ENCODE measurements around the gene EXOC2.
"Not testable (repeated sequence)": the region's sequence is repeated elsewhere in the genome, so short reads cannot be mapped to it uniquely, and the experiment has no call there.

EXOC2 gene

DNA sequence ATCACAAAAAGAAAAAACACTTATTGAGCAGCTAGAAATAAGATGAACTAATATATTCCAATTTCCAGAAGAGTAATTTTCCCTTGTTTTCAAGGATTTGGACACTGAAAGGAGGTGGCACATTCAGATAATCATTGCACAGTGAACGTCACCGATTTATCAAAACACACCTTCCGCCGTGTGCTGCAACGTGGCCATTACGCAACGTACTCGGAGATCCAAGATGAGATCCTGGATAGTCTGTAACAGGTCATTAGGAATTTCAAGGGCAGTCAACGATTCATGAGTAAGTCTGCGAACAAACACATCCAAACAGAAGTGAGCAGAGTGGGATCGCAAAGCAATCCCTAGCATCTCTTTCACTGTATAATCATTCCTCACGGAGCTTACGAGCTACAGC lies 129.1 kb downstream of the EXOC2 start:
- DNase-seq (ENCODE audit: insufficient read length) (no peak), FAIRE-seq (no peak)
- TF ChIP-seq TAF1 (IDR thresholded peaks at IDR 0.05; ENCODE audit: borderline replicate concordance, low read depth, low read length) (no peak), POLR2AphosphoS5 (IDR thresholded peaks at IDR 0.05; ENCODE audit: low read depth, low read length) (no peak), POLR2A (IDR thresholded peaks at IDR 0.05; ENCODE audit: low read depth, low read length) (no peak)

DNA sequence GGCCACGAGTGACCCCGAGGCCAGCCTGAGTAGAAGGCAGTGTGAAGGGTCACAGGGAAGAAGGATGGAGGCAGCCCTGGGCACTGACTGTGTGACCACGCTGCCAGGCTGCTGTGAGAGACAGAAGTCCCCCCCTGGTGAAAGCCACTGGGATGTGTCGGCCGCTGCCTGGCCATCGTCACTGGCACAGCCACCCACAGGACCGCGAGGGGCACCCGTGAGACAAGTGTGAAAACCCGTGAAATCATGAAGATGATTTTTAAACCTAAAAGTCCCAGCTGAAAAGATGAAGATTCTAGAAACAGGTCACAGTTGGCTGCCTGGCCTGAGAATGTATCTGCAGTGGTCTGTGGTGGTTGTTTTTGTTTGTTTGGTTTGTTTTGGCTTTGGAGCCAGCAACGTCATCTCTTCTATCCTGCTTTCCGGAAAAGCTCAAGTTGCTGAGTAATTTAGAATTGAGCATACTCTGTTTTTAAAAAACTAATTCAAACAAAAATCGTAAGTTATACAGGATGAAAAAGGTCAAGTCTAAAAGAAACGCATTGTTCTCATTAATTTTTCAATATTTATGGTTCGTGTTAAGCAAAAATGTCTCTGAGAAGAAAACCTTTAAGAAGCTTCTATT lies 130.8 kb downstream of the EXOC2 start:
- TF ChIP-seq POLR2AphosphoS5 (IDR thresholded peaks at IDR 0.05; ENCODE audit: low read depth, low read length) (no peak), POLR2A (IDR thresholded peaks at IDR 0.05; ENCODE audit: low read depth, low read length) (no peak), TAF1 (IDR thresholded peaks at IDR 0.05; ENCODE audit: borderline replicate concordance, low read depth, low read length) (no peak)
- FAIRE-seq (no peak), DNase-seq (ENCODE audit: insufficient read length) (no peak)

DNA sequence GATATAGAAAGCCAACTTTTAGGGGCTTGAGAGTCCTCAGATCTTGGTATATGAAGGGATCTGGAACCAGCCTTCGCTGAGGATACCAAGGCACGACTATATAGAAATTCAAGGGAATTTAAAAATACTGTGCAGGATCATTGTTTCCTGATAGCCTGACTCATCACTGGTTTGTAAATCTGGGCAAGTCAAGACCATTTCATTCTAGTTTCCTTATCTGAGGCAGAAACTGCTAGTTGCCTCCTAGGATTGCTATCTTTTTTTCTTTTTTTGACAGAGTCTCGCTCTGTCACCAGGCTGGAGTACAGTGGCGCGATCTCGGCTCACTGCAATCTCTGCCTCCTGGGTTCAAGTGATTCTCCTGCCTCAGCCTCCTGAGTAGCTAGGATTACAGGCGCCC lies 131.6 kb downstream of the EXOC2 start:
- not testable (repeated sequence) for DNase-seq (ENCODE audit: insufficient read length); FAIRE-seq

DNA sequence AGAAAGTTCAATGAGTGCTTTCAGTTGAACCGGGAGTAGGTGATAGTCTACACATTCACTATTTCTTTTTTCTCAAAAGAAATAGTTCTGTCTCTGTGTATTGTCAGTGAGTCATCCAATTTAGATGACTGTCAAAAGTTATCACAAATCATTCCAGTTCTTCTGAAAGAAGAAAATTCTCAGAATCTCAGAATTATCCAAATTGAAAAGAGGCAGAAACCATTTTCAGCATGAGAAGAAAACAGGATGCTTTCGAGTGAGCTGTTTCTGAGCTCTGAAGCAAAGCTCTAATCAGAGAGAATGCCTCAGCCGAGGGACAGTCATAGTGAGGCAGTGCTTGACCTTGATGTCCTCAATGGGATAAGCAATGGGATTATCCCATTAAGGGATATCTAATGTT lies 134.0 kb downstream of the EXOC2 start:
- FAIRE-seq (no peak), DNase-seq (ENCODE audit: insufficient read length) (no peak)
- TF ChIP-seq POLR2A (IDR thresholded peaks at IDR 0.05; ENCODE audit: low read depth, low read length) (no peak), TAF1 (IDR thresholded peaks at IDR 0.05; ENCODE audit: borderline replicate concordance, low read depth, low read length) (no peak), POLR2AphosphoS5 (IDR thresholded peaks at IDR 0.05; ENCODE audit: low read depth, low read length) (no peak)

DNA sequence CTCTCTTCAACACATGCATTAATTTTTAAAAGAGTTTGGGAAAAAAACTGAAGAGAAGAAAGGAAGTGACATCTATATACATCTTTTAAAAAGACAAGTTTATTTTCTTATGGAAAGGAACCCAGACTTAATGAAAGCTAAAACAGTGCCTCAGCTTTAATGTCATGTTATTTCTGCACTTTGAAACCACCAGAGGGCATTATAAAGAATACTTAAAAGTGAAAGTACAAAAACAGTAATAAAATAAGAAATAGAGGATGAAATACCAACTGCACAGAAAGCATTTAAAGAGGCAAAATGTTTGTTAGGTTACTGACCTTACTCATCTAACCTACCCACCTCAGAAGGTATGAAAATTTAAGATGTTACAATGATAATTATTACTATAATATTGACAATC lies 134.8 kb downstream of the EXOC2 start:
- FAIRE-seq (no peak), DNase-seq (ENCODE audit: insufficient read length) (no peak)

DNA sequence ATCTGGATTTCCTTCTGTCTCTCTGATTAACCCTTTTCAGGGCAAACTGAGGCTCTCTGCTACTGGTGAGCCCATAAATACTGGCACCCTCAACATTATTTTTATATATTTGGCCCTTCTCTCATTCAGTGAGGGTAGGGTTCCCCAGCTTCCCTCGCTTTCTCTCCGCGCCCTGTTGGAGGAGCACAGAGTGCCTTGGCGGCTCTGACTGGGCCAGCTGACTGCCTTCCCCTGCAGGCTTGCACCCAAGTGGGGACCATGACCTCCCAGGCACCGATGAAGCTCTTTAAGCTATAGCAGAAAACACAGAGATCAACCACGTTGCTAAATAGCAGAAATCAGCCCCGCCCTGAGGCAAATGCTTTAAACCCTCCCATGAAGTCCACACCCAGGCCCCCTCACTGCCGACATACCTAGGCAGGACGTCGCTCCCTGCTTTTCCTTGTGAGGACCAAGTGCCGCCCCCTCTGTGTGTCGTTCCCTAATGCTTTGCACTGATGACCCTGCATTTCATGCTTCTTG lies 141.0 kb downstream of the EXOC2 start:
- TF ChIP-seq POLR2AphosphoS5 (IDR thresholded peaks at IDR 0.05; ENCODE audit: low read depth, low read length) (no peak), TAF1 (IDR thresholded peaks at IDR 0.05; ENCODE audit: borderline replicate concordance, low read depth, low read length) (no peak), POLR2A (IDR thresholded peaks at IDR 0.05; ENCODE audit: low read depth, low read length) (no peak)
- FAIRE-seq (no peak), DNase-seq (ENCODE audit: insufficient read length) (no peak)

More for the DNA sequence above, 134.8 kb downstream of the EXOC2 start:
- TF ChIP-seq POLR2A (IDR thresholded peaks at IDR 0.05; ENCODE audit: low read depth, low read length), result no peak

DNA sequence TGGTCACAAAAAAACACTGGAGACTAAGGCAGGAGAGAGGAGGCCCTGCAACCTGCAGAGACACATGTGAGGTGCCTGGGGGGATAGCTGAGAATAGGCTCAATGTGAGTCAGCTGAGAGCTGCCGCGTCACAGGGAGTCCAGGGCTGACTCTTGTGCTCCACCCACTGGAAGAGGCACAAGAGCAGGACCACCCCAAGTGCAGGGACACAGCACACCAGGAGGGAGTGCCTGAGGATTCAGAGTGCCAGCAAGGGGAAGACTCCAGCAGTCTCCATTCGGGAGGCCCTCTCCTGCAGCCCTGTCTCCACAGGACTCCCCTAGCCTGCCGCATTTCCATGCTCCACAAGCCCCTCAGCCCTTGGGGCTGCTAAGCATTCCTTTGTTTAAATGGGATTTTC lies 141.5 kb downstream of the EXOC2 start:
- DNase-seq (ENCODE audit: insufficient read length) (no peak), FAIRE-seq (no peak)

DNA sequence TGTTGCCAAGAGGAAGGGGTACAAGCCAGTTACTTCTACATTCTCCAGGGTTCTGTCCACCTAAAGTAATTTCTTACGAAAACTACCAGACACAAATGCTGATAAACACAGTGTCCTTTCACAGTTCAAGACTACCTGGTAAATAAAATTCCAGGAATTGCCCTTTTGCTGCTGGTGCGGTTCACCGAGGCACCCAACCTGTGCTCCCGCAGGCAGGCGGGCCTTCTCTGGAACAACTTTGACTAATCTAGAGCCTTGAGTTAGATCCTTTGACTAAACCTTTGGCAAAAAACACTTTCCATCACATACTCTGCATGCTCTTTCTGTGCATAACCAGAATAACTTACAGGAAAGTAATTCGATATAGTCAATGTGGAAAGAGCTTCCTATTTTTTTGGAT lies 143.0 kb downstream of the EXOC2 start:
- no peak for FAIRE-seq
- DNase-seq (ENCODE audit: insufficient read length), result no peak
- no peak for TF ChIP-seq TAF1 (IDR thresholded peaks at IDR 0.05; ENCODE audit: borderline replicate concordance, low read depth, low read length)
- no peak for TF ChIP-seq POLR2A (IDR thresholded peaks at IDR 0.05; ENCODE audit: low read depth, low read length)
- no peak for TF ChIP-seq POLR2AphosphoS5 (IDR thresholded peaks at IDR 0.05; ENCODE audit: low read depth, low read length)

More for the DNA sequence above, 141.5 kb downstream of the EXOC2 start:
- TF ChIP-seq TAF1 (IDR thresholded peaks at IDR 0.05; ENCODE audit: borderline replicate concordance, low read depth, low read length) (no peak), POLR2AphosphoS5 (IDR thresholded peaks at IDR 0.05; ENCODE audit: low read depth, low read length) (no peak), POLR2A (IDR thresholded peaks at IDR 0.05; ENCODE audit: low read depth, low read length) (no peak)

DNA sequence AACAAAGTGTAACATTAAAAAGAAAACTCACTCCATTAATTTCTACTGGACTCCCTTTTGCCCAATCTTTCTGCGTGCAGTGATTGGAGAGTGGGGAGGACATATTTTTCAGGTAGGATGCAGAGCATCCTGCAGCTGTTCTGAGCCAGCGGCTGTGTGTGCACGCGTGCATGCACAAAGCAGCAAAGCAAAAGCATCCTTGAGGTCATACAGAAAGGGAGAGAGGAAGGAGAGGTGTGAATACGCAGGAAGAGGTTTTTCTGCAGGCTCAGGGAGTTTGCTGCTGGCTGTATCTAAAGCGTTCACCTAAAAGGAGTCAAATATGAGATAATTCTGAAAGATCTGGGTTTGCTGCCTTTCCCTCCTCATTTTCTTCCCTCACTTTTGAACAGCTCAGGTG lies 144.4 kb downstream of the EXOC2 start:
- TF ChIP-seq POLR2AphosphoS5 (IDR thresholded peaks at IDR 0.05; ENCODE audit: low read depth, low read length) (no peak), TAF1 (IDR thresholded peaks at IDR 0.05; ENCODE audit: borderline replicate concordance, low read depth, low read length) (no peak), POLR2A (IDR thresholded peaks at IDR 0.05; ENCODE audit: low read depth, low read length) (no peak)

DNA sequence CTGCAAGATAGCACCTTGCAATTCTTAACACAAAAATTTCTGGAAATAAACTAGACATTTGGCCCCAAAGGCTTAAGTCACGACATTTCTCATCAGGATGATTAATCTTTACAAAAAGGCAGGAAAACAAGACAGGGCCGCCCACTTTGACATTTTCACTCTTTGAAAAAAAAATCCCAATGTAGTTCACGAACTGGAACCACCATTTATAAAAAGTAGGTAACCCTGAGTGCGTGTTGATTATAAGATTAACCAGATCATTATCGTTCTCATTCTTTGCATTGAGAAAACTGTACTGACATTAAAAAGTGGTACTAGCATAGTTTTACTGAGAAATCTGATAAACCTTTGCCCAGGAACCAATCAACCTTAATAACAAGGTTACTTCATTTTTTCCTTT lies 144.8 kb downstream of the EXOC2 start:
- no peak for FAIRE-seq
- DNase-seq (ENCODE audit: insufficient read length), result no peak
- no peak for TF ChIP-seq POLR2AphosphoS5 (IDR thresholded peaks at IDR 0.05; ENCODE audit: low read depth, low read length)
- TF ChIP-seq TAF1 (IDR thresholded peaks at IDR 0.05; ENCODE audit: borderline replicate concordance, low read depth, low read length), result no peak
- no peak for TF ChIP-seq POLR2A (IDR thresholded peaks at IDR 0.05; ENCODE audit: low read depth, low read length)

More for the DNA sequence above, 144.4 kb downstream of the EXOC2 start:
- no peak for FAIRE-seq
- DNase-seq (ENCODE audit: insufficient read length), result no peak

DNA sequence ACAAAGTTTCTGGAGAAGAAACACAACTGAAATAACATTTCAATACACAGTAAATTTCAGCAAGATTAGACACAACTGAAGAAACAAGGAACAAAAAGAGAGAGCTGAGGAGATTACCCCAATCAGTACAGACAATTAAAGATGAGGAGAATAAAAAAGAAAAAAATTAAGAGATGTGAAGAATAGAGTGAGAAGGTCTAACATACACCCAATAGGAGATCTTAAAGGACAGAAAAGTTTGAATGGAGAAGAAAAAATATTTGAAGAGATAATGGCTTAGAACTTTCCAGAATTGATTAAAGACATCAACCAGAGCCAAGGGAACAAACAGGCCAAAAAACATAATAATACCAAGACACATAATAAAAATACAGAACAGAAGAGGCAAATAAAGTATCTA lies 152.4 kb downstream of the EXOC2 start:
- FAIRE-seq (no peak), DNase-seq (ENCODE audit: insufficient read length) (no peak)
- TF ChIP-seq POLR2AphosphoS5 (IDR thresholded peaks at IDR 0.05; ENCODE audit: low read depth, low read length) (no peak), TAF1 (IDR thresholded peaks at IDR 0.05; ENCODE audit: borderline replicate concordance, low read depth, low read length) (no peak)

DNA sequence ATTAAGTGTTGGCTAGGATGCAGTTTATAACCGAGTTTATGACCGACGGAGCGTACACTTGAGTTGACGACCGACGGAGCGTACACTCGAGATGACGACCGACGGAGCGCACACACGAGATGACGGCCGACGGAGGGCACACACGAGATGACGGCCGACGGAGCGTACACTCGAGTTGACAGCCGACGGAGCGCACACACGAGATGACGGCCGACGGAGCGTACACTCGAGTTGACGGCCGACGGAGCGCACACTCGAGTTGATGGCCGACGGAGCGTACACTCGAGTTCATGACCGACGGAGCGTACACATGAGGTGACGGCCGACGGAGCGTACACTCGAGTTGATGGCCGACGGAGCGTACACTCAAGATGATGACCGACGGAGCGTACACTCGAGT lies 155.8 kb downstream of the EXOC2 start:
- TF ChIP-seq POLR2A (IDR thresholded peaks at IDR 0.05; ENCODE audit: low read depth, low read length) (no peak), POLR2AphosphoS5 (IDR thresholded peaks at IDR 0.05; ENCODE audit: low read depth, low read length) (no peak), TAF1 (IDR thresholded peaks at IDR 0.05; ENCODE audit: borderline replicate concordance, low read depth, low read length) (no peak)
- FAIRE-seq (peak; percentile 53), DNase-seq (ENCODE audit: insufficient read length) (no peak)

DNA sequence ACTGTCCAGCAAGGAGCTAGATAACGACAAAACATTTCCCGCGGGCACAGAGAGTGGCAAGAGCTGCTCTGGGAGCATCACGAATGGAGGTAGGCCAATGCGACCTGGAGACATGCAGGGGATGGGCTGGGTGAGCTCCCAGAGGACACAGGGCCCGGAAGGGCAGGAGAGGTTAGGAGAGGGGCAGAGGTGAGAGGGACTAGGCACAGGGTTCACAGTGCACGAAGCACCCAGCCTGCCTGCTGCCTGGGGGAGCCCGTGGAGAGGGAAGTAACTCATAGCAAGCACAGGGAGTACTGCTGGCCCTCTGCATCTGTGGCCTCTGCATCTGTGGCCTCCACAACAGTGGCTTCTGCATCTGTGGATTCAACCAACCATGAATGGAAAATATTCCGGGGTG lies 162.5 kb downstream of the EXOC2 start:
- FAIRE-seq (no peak), DNase-seq (ENCODE audit: insufficient read length) (no peak)
- TF ChIP-seq TAF1 (IDR thresholded peaks at IDR 0.05; ENCODE audit: borderline replicate concordance, low read depth, low read length), result no peak
- no peak for TF ChIP-seq POLR2AphosphoS5 (IDR thresholded peaks at IDR 0.05; ENCODE audit: low read depth, low read length)
- no peak for TF ChIP-seq POLR2A (IDR thresholded peaks at IDR 0.05; ENCODE audit: low read depth, low read length)

Data from GM12892 (cell line).